Fibroblast of the aortic adventitia (primary cell): ENCODE data around the gene CDH13. TPM values are rescaled to one million over a fixed set of nuclear protein-coding genes. Genes with fewer than 3 reads are reported as not detected.
A peak's percentile ranks its signal among the peaks of the same experiment; 100 is the strongest.

Source experiments
- DNase-seq: peaks from one replicate; pipeline ENCODE4 v3.0.0-alpha.2; 2010; ENCODE audit warnings: low read depth
- H3K4me3 ChIP-seq: 2 replicates; pipeline ENCODE4 v1.5.1; 2011; ENCODE audit warnings: low read depth, mild to moderate bottlenecking, control low read depth, low read length, moderate library complexity
- CTCF ChIP-seq: IDR thresholded peaks from 2 replicates; pipeline ENCODE4 v1.5.1; 2011; ENCODE audit warnings: mild to moderate bottlenecking, low read length, control low read depth, inconsistent platforms; ENCODE audit not compliant: insufficient read depth
- total RNA-seq: library from RNA; depleted of rRNA; stranded (reverse); fragments of >200 nt; gene quantifications from 2 replicates; pipeline ENCODE4 v1.2.3, GENCODE V29; 2012; ENCODE audit warnings: low replicate concordance

The CDH13 gene
- total RNA-seq, 1 donor = 55.7 TPM

- no peak for TF ChIP-seq CTCF
- no peak overlapping the region for H3K4me3 ChIP-seq
- no peak for DNase-seq
Observed at GRCh38 chr16:83453977-83454376, 827.2 kb downstream of the CDH13 start.

GRCh38 chr16:83455716-83456115 is 828.9 kb downstream of the CDH13 start:
- no peak for DNase-seq
- no peak for TF ChIP-seq CTCF
- no peak overlapping the region for H3K4me3 ChIP-seq

- TF ChIP-seq CTCF = no peak
- no peak for DNase-seq
- H3K4me3 ChIP-seq = no peak overlapping the region
Observed at GRCh38 chr16:83456934-83457333, 830.2 kb downstream of the CDH13 start.

- no peak overlapping the region for H3K4me3 ChIP-seq
- DNase-seq = peak; percentile 10
- no peak for TF ChIP-seq CTCF
Observed at GRCh38 chr16:83458612-83459011, 831.8 kb downstream of the CDH13 start.

GRCh38 chr16:83464991-83465390 is 838.2 kb downstream of the CDH13 start:
- TF ChIP-seq CTCF = no peak
- no peak for DNase-seq
- no peak overlapping the region for H3K4me3 ChIP-seq

GRCh38 chr16:83470416-83470815 is 843.6 kb downstream of the CDH13 start:
- no peak overlapping the region for H3K4me3 ChIP-seq
- DNase-seq = peak; percentile 30
- no peak for TF ChIP-seq CTCF

- H3K4me3 ChIP-seq = no peak overlapping the region
- DNase-seq = peak; percentile 42
- TF ChIP-seq CTCF = no peak
Observed at GRCh38 chr16:83472776-83473501, 846.2 kb downstream of the CDH13 start.
